ENCODE measurements around the gene YIF1B. TPM values are rescaled to one million over a fixed set of nuclear protein-coding genes. Genes with fewer than 3 reads are reported as not detected.
"Not testable (repeated sequence)": the region's sequence is repeated elsewhere in the genome, so short reads cannot be mapped to it uniquely, and the experiment has no call there.

YIF1B gene
- total RNA-seq, 2 experiments from 2014 or later: 56.0 to 61.1 TPM

GRCh38 chr19:38352611-38353010 is 36.9 kb upstream of the YIF1B start:
- CTCF ChIA-PET: no interaction called here
- H3K27ac Mint-ChIP-seq: no peak overlapping the region
- no peaks in the 10 kb centered on the region for H3K36me3 Mint-ChIP-seq (ENCODE audit: low read depth)
- no peak overlapping the region for H3K4me3 Mint-ChIP-seq
- H3K27me3 Mint-ChIP-seq (ENCODE audit: low read depth): no peaks in the 10 kb centered on the region
- H3K9me3 Mint-ChIP-seq: no peaks in the 10 kb centered on the region
- no peak for DNase-seq
- no peaks in the 10 kb centered on the region for H3K4me1 Mint-ChIP-seq (ENCODE audit: low read depth)
- intact Hi-C loops (cut with micrococcal nuclease): no loop called here

- H3K4me3 Mint-ChIP-seq: no peak overlapping the region
- H3K27me3 Mint-ChIP-seq (ENCODE audit: low read depth): no peaks in the 10 kb centered on the region
- intact Hi-C loops (cut with micrococcal nuclease): no loop called here
- H3K27ac Mint-ChIP-seq: no peak overlapping the region
- CTCF ChIA-PET: interaction anchor here (0.9 kb wide), 1 partner anchor 22 kb away, joined by 4 read pairs; the partner anchor contains the start of gene PSMD8
- no peaks in the 10 kb centered on the region for H3K4me1 Mint-ChIP-seq (ENCODE audit: low read depth)
- no peaks in the 10 kb centered on the region for H3K9me3 Mint-ChIP-seq
- no peaks in the 10 kb centered on the region for H3K36me3 Mint-ChIP-seq (ENCODE audit: low read depth)
- DNase-seq: no peak
Observed at GRCh38 chr19:38351865-38352395, 36.2 kb upstream of the YIF1B start.

GRCh38 chr19:38350883-38351282 is 35.1 kb upstream of the YIF1B start:
- no peak for DNase-seq
- intact Hi-C loops (cut with micrococcal nuclease): no loop called here
- CTCF ChIA-PET: no interaction called here
- Mint-ChIP-seq H3K36me3 (ENCODE audit: low read depth) (no peaks in the 10 kb centered on the region), H3K27me3 (ENCODE audit: low read depth) (no peaks in the 10 kb centered on the region), H3K27ac (no peak overlapping the region), H3K4me1 (ENCODE audit: low read depth) (no peaks in the 10 kb centered on the region), H3K4me3 (no peak overlapping the region), H3K9me3 (no peaks in the 10 kb centered on the region)

GRCh38 chr19:38346837-38347236 is 31.1 kb upstream of the YIF1B start:
- no peak overlapping the region for H3K4me3 Mint-ChIP-seq
- H3K27me3 Mint-ChIP-seq (ENCODE audit: low read depth): no peaks in the 10 kb centered on the region
- intact Hi-C loops (cut with micrococcal nuclease): no loop called here
- H3K9me3 Mint-ChIP-seq: no peaks in the 10 kb centered on the region
- H3K27ac Mint-ChIP-seq: no peak overlapping the region
- H3K4me1 Mint-ChIP-seq (ENCODE audit: low read depth): no peaks in the 10 kb centered on the region
- CTCF ChIA-PET: no interaction called here
- H3K36me3 Mint-ChIP-seq (ENCODE audit: low read depth): no peaks in the 10 kb centered on the region
- no peak for DNase-seq

- Mint-ChIP-seq H3K27ac (no peak overlapping the region), H3K27me3 (ENCODE audit: low read depth) (no peaks in the 10 kb centered on the region), H3K4me3 (no peak overlapping the region), H3K9me3 (no peaks in the 10 kb centered on the region), H3K36me3 (ENCODE audit: low read depth) (no peaks in the 10 kb centered on the region), H3K4me1 (ENCODE audit: low read depth) (peaks cover 14% of the 10 kb centered on the region)
- DNase-seq: no peak
- intact Hi-C loops (cut with micrococcal nuclease): no loop called here
- CTCF ChIA-PET: no interaction called here
Observed at GRCh38 chr19:38340927-38341326, 25.2 kb upstream of the YIF1B start.

- not testable (repeated sequence) for H3K36me3 Mint-ChIP-seq (ENCODE audit: low read depth); DNase-seq; H3K27ac Mint-ChIP-seq; H3K9me3 Mint-ChIP-seq; H3K4me3 Mint-ChIP-seq; H3K27me3 Mint-ChIP-seq (ENCODE audit: low read depth)
- intact Hi-C loops (cut with micrococcal nuclease): loop anchor here (5.0 kb wide), 1 partner anchor 1122 kb away; the partner anchor contains the start of gene ZNF383
- peaks cover 14% of the 10 kb centered on the region for H3K4me1 Mint-ChIP-seq (ENCODE audit: low read depth)
- CTCF ChIA-PET: interaction anchor here (1.2 to 1.4 kb wide), 2 partner anchors 23 to 436 kb away, joined by 3 read pairs; no protein-coding TSS in a partner anchor
Observed at GRCh38 chr19:38339011-38339410, 23.3 kb upstream of the YIF1B start.

- intact Hi-C loops (cut with micrococcal nuclease): loop anchor here (2.0 to 5.0 kb wide), 4 partner anchors 23 to 1120 kb away; partner anchors contain the start of genes EIF3K and ZNF383
- no peak for DNase-seq
- H3K4me1 Mint-ChIP-seq (ENCODE audit: low read depth): peaks cover 14% of the 10 kb centered on the region
Observed at GRCh38 chr19:38337360-38337653, 21.6 kb upstream of the YIF1B start.

GRCh38 chr19:38336638-38337359 is 21.1 kb upstream of the YIF1B start:
- H3K4me1 Mint-ChIP-seq (ENCODE audit: low read depth): peaks cover 14% of the 10 kb centered on the region
- intact Hi-C loops (cut with micrococcal nuclease): loop anchor here (1.0 to 5.0 kb wide), 10 partner anchors 24 to 1119 kb away; partner anchors contain the start of genes EIF3K, NFKBIB, PSMD8 and SIPA1L3
- no peaks in the 10 kb centered on the region for H3K27me3 Mint-ChIP-seq (ENCODE audit: low read depth)
- no peaks in the 10 kb centered on the region for H3K9me3 Mint-ChIP-seq
- DNase-seq: peak; percentile 98
- CTCF ChIA-PET: interaction anchor here (0.7 to 2.6 kb wide), 5 partner anchors 37 to 98 kb away, joined by 3 to 31 read pairs (median 4); partner anchors contain the start of genes PSMD8 and SPINT2
- H3K4me3 Mint-ChIP-seq: peak overlapping the region; percentile 96
- H3K36me3 Mint-ChIP-seq (ENCODE audit: low read depth): no peaks in the 10 kb centered on the region
- H3K27ac Mint-ChIP-seq: peak overlapping the region; percentile 96

More at GRCh38 chr19:38337360-38337653, 21.6 kb upstream of the YIF1B start:
- Mint-ChIP-seq H3K36me3 (ENCODE audit: low read depth) (no peaks in the 10 kb centered on the region), H3K9me3 (no peaks in the 10 kb centered on the region), H3K4me3 (peak overlapping the region; percentile 96), H3K27ac (peak overlapping the region; percentile 96), H3K27me3 (ENCODE audit: low read depth) (no peaks in the 10 kb centered on the region)
- CTCF ChIA-PET: interaction anchor here (0.7 to 1.3 kb wide), 3 partner anchors 37 to 93 kb away, joined by 3 to 4 read pairs (median 3); partner anchors contain the start of genes PSMD8 and SPINT2

- DNase-seq: peak; percentile 98
- Mint-ChIP-seq H3K27me3 (ENCODE audit: low read depth) (no peaks in the 10 kb centered on the region), H3K4me1 (ENCODE audit: low read depth) (peaks cover 14% of the 10 kb centered on the region), H3K27ac (peak overlapping the region; percentile 96), H3K9me3 (no peaks in the 10 kb centered on the region), H3K36me3 (ENCODE audit: low read depth) (no peaks in the 10 kb centered on the region), H3K4me3 (peak overlapping the region; percentile 96)
- intact Hi-C loops (cut with micrococcal nuclease): loop anchor here (1.0 to 5.0 kb wide), 16 partner anchors 20 to 1119 kb away; partner anchors contain the start of genes EIF3K, MRPS12, NFKBIB and PSMD8
- CTCF ChIA-PET: interaction anchor here (0.7 to 2.6 kb wide), 8 partner anchors 34 to 111 kb away, joined by 3 to 31 read pairs (median 7); partner anchors contain the start of gene PSMD8
Observed at GRCh38 chr19:38335949-38336637, 20.3 kb upstream of the YIF1B start.

GRCh38 chr19:38333245-38333644 is 17.5 kb upstream of the YIF1B start:
- H3K27ac Mint-ChIP-seq: no peak overlapping the region
- no peak overlapping the region for H3K4me3 Mint-ChIP-seq

GRCh38 chr19:38331728-38332127 is 16.0 kb upstream of the YIF1B start:
- no peak overlapping the region for H3K4me3 Mint-ChIP-seq
- H3K4me1 Mint-ChIP-seq (ENCODE audit: low read depth): no peaks in the 10 kb centered on the region
- no peak for DNase-seq
- no peaks in the 10 kb centered on the region for H3K9me3 Mint-ChIP-seq
- H3K27me3 Mint-ChIP-seq (ENCODE audit: low read depth): no peaks in the 10 kb centered on the region
- intact Hi-C loops (cut with micrococcal nuclease): no loop called here
- CTCF ChIA-PET: interaction anchor here (2.0 kb wide), 1 partner anchor 88 kb away, joined by 7 read pairs; no protein-coding TSS in a partner anchor
- peaks cover 8% of the 10 kb centered on the region for H3K36me3 Mint-ChIP-seq (ENCODE audit: low read depth)
- no peak overlapping the region for H3K27ac Mint-ChIP-seq

More at GRCh38 chr19:38333245-38333644, 17.5 kb upstream of the YIF1B start:
- no peak for DNase-seq
- H3K27me3 Mint-ChIP-seq (ENCODE audit: low read depth): no peaks in the 10 kb centered on the region
- H3K4me1 Mint-ChIP-seq (ENCODE audit: low read depth): peaks cover 7% of the 10 kb centered on the region
- no peaks in the 10 kb centered on the region for H3K9me3 Mint-ChIP-seq
- CTCF ChIA-PET: interaction anchor here (0.7 to 2.0 kb wide), 3 partner anchors 191 to 430 kb away, joined by 3 to 20 read pairs (median 4); no protein-coding TSS in a partner anchor
- intact Hi-C loops (cut with micrococcal nuclease): no loop called here
- peaks cover 3% of the 10 kb centered on the region for H3K36me3 Mint-ChIP-seq (ENCODE audit: low read depth)

- CTCF ChIA-PET: interaction anchor here (0.6 kb wide), 2 partner anchors 21 to 46 kb away, joined by 3 read pairs; no protein-coding TSS in a partner anchor
- Mint-ChIP-seq H3K4me3 (no peak overlapping the region), H3K27ac (no peak overlapping the region), H3K9me3 (no peaks in the 10 kb centered on the region), H3K27me3 (ENCODE audit: low read depth) (no peaks in the 10 kb centered on the region), H3K36me3 (ENCODE audit: low read depth) (peaks cover 12% of the 10 kb centered on the region), H3K4me1 (ENCODE audit: low read depth) (no peaks in the 10 kb centered on the region)
- intact Hi-C loops (cut with micrococcal nuclease): no loop called here
- DNase-seq: no peak
Observed at GRCh38 chr19:38329651-38330050, 13.9 kb upstream of the YIF1B start.
